Ishikawa (cell line): ENCODE data around the gene YTHDF2.

Source experiments
- CEBPB ChIP-seq: IDR thresholded peaks from 2 replicates; pipeline ENCODE4 v1.6.1; 2012
- CREB1 ChIP-seq: IDR thresholded peaks from 2 replicates; pipeline ENCODE4 v1.6.1; 2012; ENCODE audit warnings: low read depth
- EGR1 ChIP-seq: IDR thresholded peaks from 2 replicates; pipeline ENCODE4 v1.6.1; 2012
- EP300 ChIP-seq: IDR thresholded peaks from 2 replicates; pipeline ENCODE4 v1.6.1; 2012; ENCODE audit warnings: borderline replicate concordance
- FOXM1 ChIP-seq: IDR thresholded peaks from 2 replicates; pipeline ENCODE4 v1.6.1; 2012; ENCODE audit warnings: low read depth, borderline replicate concordance
- NFIC ChIP-seq: IDR thresholded peaks from 2 replicates; pipeline ENCODE4 v1.6.1; 2012
- RAD21 ChIP-seq: IDR thresholded peaks from 2 replicates; pipeline ENCODE4 v1.6.1; 2012; ENCODE audit warnings: low read depth
- REST ChIP-seq: IDR thresholded peaks from 2 replicates; pipeline ENCODE4 v1.6.1; 2012; ENCODE audit warnings: low read depth, mild to moderate bottlenecking
- TAF1 ChIP-seq: IDR thresholded peaks from 2 replicates; pipeline ENCODE4 v1.6.1; 2012; ENCODE audit warnings: low read depth, mild to moderate bottlenecking
- TCF12 ChIP-seq: IDR thresholded peaks from 2 replicates; pipeline ENCODE4 v1.6.1; 2012; ENCODE audit warnings: low read depth
- TEAD4 ChIP-seq: IDR thresholded peaks from 2 replicates; pipeline ENCODE4 v1.6.1; 2012
- YY1 ChIP-seq: IDR thresholded peaks from 2 replicates; pipeline ENCODE4 v1.6.1; 2012; ENCODE audit warnings: low read depth
- ZBTB7A ChIP-seq: IDR thresholded peaks from 2 replicates; pipeline ENCODE4 v1.6.1; 2012; ENCODE audit warnings: low read depth
- TF ChIP-seq, protein P1 (sequence below): IDR thresholded peaks from 2 replicates; pipeline ENCODE4 v1.6.1; 2012
- TF ChIP-seq, protein P2 (sequence below): IDR thresholded peaks from 2 replicates; pipeline ENCODE4 v1.6.1; 2012

YTHDF2 gene

GRCh38 chr1:28811369-28811765 lies 74.6 kb downstream of the YTHDF2 start:
- TF ChIP-seq FOXM1, result no peak
- no peak for TF ChIP-seq EGR1
- TF ChIP-seq, protein P1, sequence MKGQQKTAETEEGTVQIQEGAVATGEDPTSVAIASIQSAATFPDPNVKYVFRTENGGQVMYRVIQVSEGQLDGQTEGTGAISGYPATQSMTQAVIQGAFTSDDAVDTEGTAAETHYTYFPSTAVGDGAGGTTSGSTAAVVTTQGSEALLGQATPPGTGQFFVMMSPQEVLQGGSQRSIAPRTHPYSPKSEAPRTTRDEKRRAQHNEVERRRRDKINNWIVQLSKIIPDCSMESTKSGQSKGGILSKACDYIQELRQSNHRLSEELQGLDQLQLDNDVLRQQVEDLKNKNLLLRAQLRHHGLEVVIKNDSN, result no peak
- TF ChIP-seq, protein P2, sequence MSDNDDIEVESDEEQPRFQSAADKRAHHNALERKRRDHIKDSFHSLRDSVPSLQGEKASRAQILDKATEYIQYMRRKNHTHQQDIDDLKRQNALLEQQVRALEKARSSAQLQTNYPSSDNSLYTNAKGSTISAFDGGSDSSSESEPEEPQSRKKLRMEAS, result no peak
- TF ChIP-seq TAF1, result no peak
- no peak for TF ChIP-seq CEBPB
- TF ChIP-seq REST, result no peak
- no peak for TF ChIP-seq ZBTB7A
- TF ChIP-seq YY1, result no peak
- no peak for TF ChIP-seq TCF12
- TF ChIP-seq RAD21, result no peak
- TF ChIP-seq NFIC, result no peak
- no peak for TF ChIP-seq CREB1

GRCh38 chr1:28811766-28812668 lies 75.3 kb downstream of the YTHDF2 start, which contains the start of gene OPRD1:
OPRD1 (plus strand) TSS chr1:28812170; CDS start chr1:28812384, 214 bp downstream.
- TF ChIP-seq, protein P1, result peak; percentile 63
- no peak for TF ChIP-seq REST
- TF ChIP-seq, protein P2, result no peak

GRCh38 chr1:28812669-28813468 lies 76.1 kb downstream of the YTHDF2 start:
- TF ChIP-seq EGR1 (no peak), EP300 (no peak), TAF1 (no peak), ZBTB7A (no peak), FOXM1 (no peak), NFIC (no peak), TCF12 (no peak), TEAD4 (no peak), RAD21 (no peak), CEBPB (no peak), YY1 (no peak), REST (no peak), CREB1 (no peak)
- TF ChIP-seq, protein P1, result no peak
- TF ChIP-seq, protein P2, result no peak
